HepG2 (cell line): ENCODE results near the gene RPL4. TPM values are rescaled to one million over a fixed set of nuclear protein-coding genes. Genes with fewer than 3 reads are reported as not detected.

Source experiments
- AGO2 ChIP-seq: fragments of 200-400 bp; formaldehyde crosslinking; optimal IDR thresholded peaks from 2 replicates; pipeline ENCODE3; 2017; ENCODE audit warnings: mild to moderate bottlenecking, low read depth, low read length, moderate library complexity
- ATF1 ChIP-seq: IDR thresholded peaks from 2 replicates; pipeline ENCODE4 v1.6.1; 2016; ENCODE audit warnings: mild to moderate bottlenecking, control low read depth
- CEBPZ ChIP-seq: IDR thresholded peaks from 2 replicates; pipeline ENCODE4 v1.6.1; 2012; ENCODE audit warnings: low read length, improper control_type of control experiment
- GTF2F1 ChIP-seq: fragments of 150-350 bp; IDR thresholded peaks from 2 replicates; pipeline ENCODE4 v1.6.1; 2014; ENCODE audit warnings: low read length
- HMGA1 ChIP-seq: sonication (generic); formaldehyde crosslinking; conservative IDR thresholded peaks from 2 replicates; pipeline ENCODE4 v1.4.0; 2020; ENCODE audit warnings: missing genetic modification reagents
- HNRNPL ChIP-seq: fragments of 200-400 bp; formaldehyde crosslinking; IDR thresholded peaks from 2 replicates; pipeline ENCODE4 v1.6.1; 2017; ENCODE audit warnings: mild to moderate bottlenecking, low read depth, low read length
- JUNB ChIP-seq: sonication (generic); formaldehyde crosslinking; IDR thresholded peaks from 2 replicates; pipeline ENCODE4 v1.8.0; 2022; ENCODE audit warnings: missing genetic modification reagents, mild to moderate bottlenecking, borderline replicate concordance
- KIAA2018 ChIP-seq: sonication (generic); formaldehyde crosslinking; IDR thresholded peaks from 2 replicates; pipeline ENCODE4 v1.5.0; 2020; ENCODE audit warnings: mild to moderate bottlenecking, missing genetic modification reagents, borderline replicate concordance
- KLF9 ChIP-seq: IDR thresholded peaks from 2 replicates; pipeline ENCODE4 v1.6.1; 2016; ENCODE audit warnings: low read depth
- SMAD3 ChIP-seq: sonication (generic); formaldehyde crosslinking; IDR thresholded peaks from 2 replicates; pipeline ENCODE4 v1.4.0; 2020; ENCODE audit warnings: missing genetic modification reagents
- U2AF1 ChIP-seq: fragments of 200-400 bp; formaldehyde crosslinking; optimal IDR thresholded peaks from 2 replicates; pipeline ENCODE3; 2017; ENCODE audit warnings: mild to moderate bottlenecking, low read depth, low read length
- ZEB1 ChIP-seq: IDR thresholded peaks from 2 replicates; pipeline ENCODE4 v1.6.1; 2012; ENCODE audit warnings: mild to moderate bottlenecking, low read depth, inconsistent platforms; ENCODE audit not compliant: insufficient replicate concordance
- ZNF235 ChIP-seq: sonication (generic); formaldehyde crosslinking; IDR thresholded peaks from 2 replicates; pipeline ENCODE4 v1.8.1; 2023; ENCODE audit warnings: mild to moderate bottlenecking, missing genetic modification reagents, borderline replicate concordance
- polyA plus RNA-seq, 8 experiments: library from polyadenylated mRNA; depleted of rRNA in 3 of 8; stranded (reverse) in 7 of 8; unstranded in 1 of 8; fragments of >200 nt; fragmentation: Illumina TruSeq in 4 of 8; extraction: Trizol in 4 of 8; gene quantifications; 2 replicates each; pipeline versions ENCODE4 v1.2.1 to v1.2.3, GENCODE V29; 2011 to 2016; ENCODE audit warnings: low read depth in 4 of 8, missing spikeins in 1 of 8, mixed read lengths in 1 of 8; ENCODE audit not compliant: insufficient read depth in 1 of 8
- total RNA-seq, 5 experiments: library from RNA; depleted of rRNA; stranded (reverse); fragments of >200 nt; fragmentation: Illumina TruSeq; extraction: Trizol; gene quantifications; 2 replicates each; pipeline ENCODE4 v1.2.3, GENCODE V29; 2016; ENCODE audit warnings: low read depth in 1 of 5
- TF ChIP-seq, protein P1 (sequence below): sonication (generic); formaldehyde crosslinking; IDR thresholded peaks from 2 replicates; pipeline ENCODE4 v1.8.0; 2022; ENCODE audit warnings: missing genetic modification reagents, mild to moderate bottlenecking, borderline replicate concordance
- TF ChIP-seq, protein P2 (sequence below): sonication (generic); formaldehyde crosslinking; IDR thresholded peaks from 2 replicates; pipeline ENCODE4 v1.4.0; 2020; ENCODE audit warnings: mild to moderate bottlenecking, missing genetic modification reagents

The RPL4 gene
- total and polyA plus RNA-seq, 2 of the 13 experiments (the other 11 are each of a cell fraction or from before 2014, with no cell fraction given): 3,630 to 3,960 TPM

- TF ChIP-seq ZEB1 (no peak), HNRNPL (no peak), U2AF1 (peak; percentile 66), JUNB (no peak), KIAA2018 (CRISPR knock-in tag) (no peak), AGO2 (no peak), ZNF235 (CRISPR knock-in tag) (peak; percentile 58; the same call in 1 of the 2 replicates), KLF9 (CRISPR knock-in tag) (no peak), SMAD3 (CRISPR knock-in tag) (0 out of 2 replicates have a peak, but pooled peaks have one; percentile 9), CEBPZ (no peak), HMGA1 (no peak), ATF1 (CRISPR knock-in tag) (no peak), GTF2F1 (no peak)
- TF ChIP-seq, protein P1, sequence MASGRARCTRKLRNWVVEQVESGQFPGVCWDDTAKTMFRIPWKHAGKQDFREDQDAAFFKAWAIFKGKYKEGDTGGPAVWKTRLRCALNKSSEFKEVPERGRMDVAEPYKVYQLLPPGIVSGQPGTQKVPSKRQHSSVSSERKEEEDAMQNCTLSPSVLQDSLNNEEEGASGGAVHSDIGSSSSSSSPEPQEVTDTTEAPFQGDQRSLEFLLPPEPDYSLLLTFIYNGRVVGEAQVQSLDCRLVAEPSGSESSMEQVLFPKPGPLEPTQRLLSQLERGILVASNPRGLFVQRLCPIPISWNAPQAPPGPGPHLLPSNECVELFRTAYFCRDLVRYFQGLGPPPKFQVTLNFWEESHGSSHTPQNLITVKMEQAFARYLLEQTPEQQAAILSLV (CRISPR knock-in tag): no peak
- TF ChIP-seq, protein P2, sequence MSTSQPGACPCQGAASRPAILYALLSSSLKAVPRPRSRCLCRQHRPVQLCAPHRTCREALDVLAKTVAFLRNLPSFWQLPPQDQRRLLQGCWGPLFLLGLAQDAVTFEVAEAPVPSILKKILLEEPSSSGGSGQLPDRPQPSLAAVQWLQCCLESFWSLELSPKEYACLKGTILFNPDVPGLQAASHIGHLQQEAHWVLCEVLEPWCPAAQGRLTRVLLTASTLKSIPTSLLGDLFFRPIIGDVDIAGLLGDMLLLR: no peak
Observed at GRCh38 chr15:66503780-66504562, 684 bp downstream of the RPL4 start (continued).
